Measurements from ENCODE around the gene BUB3. TPM values are rescaled to one million over a fixed set of nuclear protein-coding genes. Genes with fewer than 3 reads are reported as not detected.

The BUB3 gene
- total and polyA plus RNA-seq, 2 of the 8 experiments (the other 6 are each of a cell fraction or from before 2014, with no cell fraction given): 183 to 207 TPM

GRCh38 chr10:123158682-123159081 lies 4.5 kb downstream of the BUB3 start:
- Histone ChIP-seq H3K79me2 (ENCODE audit: control insufficient read depth in 1 of 2, insufficient read depth in 2 of 2, low read length in 2 of 2) (peaks cover 16 to 88% of the 10 kb centered on the region in 2 experiments), H3K23ac (ENCODE audit: insufficient read length) (no peak overlapping the region), H3K79me1 (ENCODE audit: low read depth, low read length) (peaks cover 11% of the 10 kb centered on the region), H3K36me3 (ENCODE audit: control insufficient read depth in 2 of 4, insufficient read depth in 4 of 4, low read length in 3 of 4) (peaks cover 18 to 82% (median 48%) of the 10 kb centered on the region in 4 experiments), H3K23me2 (ENCODE audit: low read depth, low read length) (peaks cover 9% of the 10 kb centered on the region; the same call in 1 of the 2 replicates), H2AFZ (ENCODE audit: low read length) (no peak overlapping the region), H3K4ac (replicated peaks; ENCODE audit: insufficient read length, low read depth, low read length) (no peak overlapping the region), H3K27ac (ENCODE audit: low read depth, low read length) (no peak overlapping the region), H3K9ac (replicated peaks in 1 of 4; ENCODE audit: extremely low read depth in 1 of 4, low read depth in 3 of 4, low read length in 3 of 4) (no peak overlapping the region), H4K8ac (ENCODE audit: extremely low read depth, insufficient read depth, low read length) (no peak overlapping the region), H2BK15ac (ENCODE audit: low read length) (no peak overlapping the region), H3K56ac (replicated peaks; ENCODE audit: insufficient read length, low read depth, low read length) (no peak overlapping the region), H3K18ac (ENCODE audit: extremely low read depth, low read length) (no peak overlapping the region), H4K5ac (ENCODE audit: insufficient read length, low read depth, low read length) (no peak overlapping the region), H2BK120ac (replicated peaks; ENCODE audit: low read depth, low read length) (no peak overlapping the region), H2BK12ac (ENCODE audit: low read depth, low read length) (no peak overlapping the region), H2BK20ac (ENCODE audit: low read length) (no peak overlapping the region), H2BK5ac (ENCODE audit: low read depth, low read length) (no peak overlapping the region), H3K9me3 (ENCODE audit: insufficient read depth in 2 of 2, low read depth in 1 of 2, low read length in 1 of 2) (no peaks in the 10 kb centered on the region), H3K14ac (ENCODE audit: insufficient read length) (no peak overlapping the region), H4K20me1 (replicated peaks in 1 of 2; ENCODE audit: control insufficient read depth in 1 of 2, insufficient read depth in 2 of 2, low read length in 2 of 2) (peaks cover 12 to 26% of the 10 kb centered on the region in 2 experiments), H3K4me3 (ENCODE audit: extremely low read depth in 1 of 4, insufficient read depth in 2 of 4, low read depth in 3 of 4, low read length in 4 of 4) (no peak overlapping the region), H3K27me3 (replicated peaks in 1 of 4; ENCODE audit: control insufficient read depth in 3 of 4, extremely low read depth in 1 of 4, insufficient read depth in 3 of 4, low read length in 3 of 4) (no peaks in the 10 kb centered on the region), H3K4me2 (ENCODE audit: insufficient read depth in 1 of 2, low read depth in 2 of 2, low read length in 2 of 2) (no peak overlapping the region), H2AK5ac (ENCODE audit: low read depth, low read length) (no peak overlapping the region), H4K91ac (replicated peaks; ENCODE audit: insufficient read length, low read length) (no peak overlapping the region), H3K4me1 (replicated peaks in 1 of 4; ENCODE audit: control insufficient read depth in 3 of 4, insufficient read depth in 4 of 4, low read length in 3 of 4) (peaks cover 0 to 2% (median 0%) of the 10 kb centered on the region in 4 experiments; a peak in 1 of 7 replicates)
- no peak for TF ChIP-seq TCF12 (IDR thresholded peaks at IDR 0.05; ENCODE audit: low read depth, low read length)
- TF ChIP-seq CHD1 (IDR thresholded peaks at IDR 0.05; ENCODE audit: low read depth, low read length): no peak
- TF ChIP-seq BRCA1 (IDR thresholded peaks at IDR 0.05; ENCODE audit: low read depth, low read length): no peak
- 100% methylated on average over 1 of the region's 1 CpG; no CpG with 5 or more reads in 1 of the 2 experiments for WGBS, 2 experiments (ENCODE audit: extremely low coverage in 1 of 2, insufficient coverage in 1 of 2, insufficient read length in 1 of 2, insufficient replicate concordance in 2 of 2, low coverage in 1 of 2, low lambda C conversion rate in 2 of 2, missing lambda C conversion rate in 1 of 2)
- POLR2A ChIA-PET (ENCODE audit: partially characterized antibody): interaction anchor here (0.8 to 1.3 kb wide), 2 partner anchors 10 to 14 kb away, joined by 3 to 4 read pairs; no protein-coding TSS in a partner anchor
- DNase-seq (ENCODE audit: low read depth in 1 of 2, low spot score in 2 of 2): no peak
- CTCF ChIA-PET (ENCODE audit: partially characterized antibody): interaction anchor here (1.0 to 1.5 kb wide), 3 partner anchors 66 to 115 kb away, joined by 3 to 5 read pairs (median 4); no protein-coding TSS in a partner anchor
- FAIRE-seq: no peak

Measured in H1 (cell line).